HT1080 (cell line): ENCODE results near the gene HMGN2. TPM values are rescaled to one million over a fixed set of nuclear protein-coding genes. Genes with fewer than 3 reads are reported as not detected.
"Not testable (repeated sequence)": the region's sequence is repeated elsewhere in the genome, so short reads cannot be mapped to it uniquely, and the experiment has no call there.

Experiments
- DNase-seq: peaks from one replicate; pipeline ENCODE4 v3.0.0-alpha.2; 2015; ENCODE audit warnings: low read depth
- total RNA-seq: library from RNA; depleted of rRNA; stranded (reverse); fragments of >200 nt; shearing (Covaris generic); gene quantifications from 2 replicates; pipeline ENCODE4 v1.2.3, GENCODE V29; 2014

HMGN2 gene
- total RNA-seq, 1 experiment from 2014 or later: 631 TPM

GRCh38 chr1:26476958-26477357 is 4.7 kb downstream of the HMGN2 start:
- DNase-seq: no peak

GRCh38 chr1:26477446-26478152 is 5.4 kb downstream of the HMGN2 start:
- no peak for DNase-seq

- DNase-seq: no peak
Measured at GRCh38 chr1:26478159-26478558, 5.9 kb downstream of the HMGN2 start.

- DNase-seq: no peak
Measured at GRCh38 chr1:26478988-26479387, 6.7 kb downstream of the HMGN2 start.

GRCh38 chr1:26482921-26483320 is 10.7 kb downstream of the HMGN2 start:
- no peak for DNase-seq

- DNase-seq: no peak
Measured at GRCh38 chr1:26483980-26484379, 11.7 kb downstream of the HMGN2 start.

- no peak for DNase-seq
Measured at GRCh38 chr1:26490155-26490554, 17.9 kb downstream of the HMGN2 start.

- DNase-seq: no peak
Measured at GRCh38 chr1:26493267-26493666, 21.0 kb downstream of the HMGN2 start.

- no peak for DNase-seq
Measured at GRCh38 chr1:26493938-26494337, 21.7 kb downstream of the HMGN2 start.

GRCh38 chr1:26496861-26497260 is 24.6 kb downstream of the HMGN2 start:
- DNase-seq: no peak

GRCh38 chr1:26498894-26499293 is 26.7 kb downstream of the HMGN2 start:
- no peak for DNase-seq

- DNase-seq: peak; percentile 67
Measured at GRCh38 chr1:26500488-26501175, 28.4 kb downstream of the HMGN2 start.

GRCh38 chr1:26510711-26511110 is 38.5 kb downstream of the HMGN2 start:
- not testable (repeated sequence) for DNase-seq

- not testable (repeated sequence) for DNase-seq
Measured at GRCh38 chr1:26515836-26516235, 43.6 kb downstream of the HMGN2 start.

- DNase-seq: no peak
Measured at GRCh38 chr1:26516987-26517765, 44.9 kb downstream of the HMGN2 start.

GRCh38 chr1:26517766-26518049 is 45.5 kb downstream of the HMGN2 start:
- DNase-seq: no peak

- no peak for DNase-seq
Measured at GRCh38 chr1:26518355-26518754, 46.1 kb downstream of the HMGN2 start.

- no peak for DNase-seq
Measured at GRCh38 chr1:26520339-26520738, 48.1 kb downstream of the HMGN2 start.

- no peak for DNase-seq
Measured at GRCh38 chr1:26521669-26522030, 49.4 kb downstream of the HMGN2 start.

GRCh38 chr1:26522073-26522472 is 49.8 kb downstream of the HMGN2 start:
- DNase-seq: no peak

GRCh38 chr1:26524181-26524580 is 51.9 kb downstream of the HMGN2 start:
- DNase-seq: peak; percentile 73
